ENCODE measurements around the gene GHR. TPM values are rescaled to one million over a fixed set of nuclear protein-coding genes. Genes with fewer than 3 reads are reported as not detected.
"Not testable (repeated sequence)": the region's sequence is repeated elsewhere in the genome, so short reads cannot be mapped to it uniquely, and the experiment has no call there.

The GHR gene
- polyA plus RNA-seq, 12 donors, result 5.7 to 30.4 (median 22.0) TPM; not detected in 1

DNA sequence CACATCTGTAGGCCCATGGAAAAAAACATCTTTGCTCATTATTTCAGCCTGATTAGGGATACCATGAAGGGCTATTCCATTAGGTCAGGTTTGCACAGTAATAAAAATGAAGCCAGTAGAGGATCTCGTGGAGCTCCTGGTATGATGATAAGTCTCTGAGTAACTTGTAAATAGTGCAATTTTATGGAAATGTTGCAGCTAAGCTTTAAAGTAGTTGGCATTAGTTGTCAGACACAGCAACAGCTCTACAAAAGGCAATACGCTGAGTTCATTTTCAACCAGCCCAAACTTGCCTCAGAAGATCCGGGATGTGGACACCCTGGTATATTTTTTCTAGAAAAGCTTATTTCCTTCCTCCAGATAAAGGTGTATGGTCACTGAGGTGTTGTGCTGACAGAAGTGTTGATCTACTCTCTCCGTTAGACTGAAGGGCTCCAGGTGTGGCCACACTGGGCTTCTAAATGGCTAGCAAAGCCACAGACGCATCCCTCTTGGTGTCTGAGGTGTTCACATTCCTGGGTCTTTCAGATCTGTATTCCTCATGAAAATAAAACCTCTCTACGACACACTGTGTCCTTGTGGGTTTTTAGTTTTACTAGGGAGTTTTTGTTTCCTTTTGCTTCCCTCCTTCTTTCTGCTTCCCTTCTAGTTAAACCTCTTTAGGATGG lies 141.6 kb downstream of the GHR start:
- DNase-seq, result no peak

DNA sequence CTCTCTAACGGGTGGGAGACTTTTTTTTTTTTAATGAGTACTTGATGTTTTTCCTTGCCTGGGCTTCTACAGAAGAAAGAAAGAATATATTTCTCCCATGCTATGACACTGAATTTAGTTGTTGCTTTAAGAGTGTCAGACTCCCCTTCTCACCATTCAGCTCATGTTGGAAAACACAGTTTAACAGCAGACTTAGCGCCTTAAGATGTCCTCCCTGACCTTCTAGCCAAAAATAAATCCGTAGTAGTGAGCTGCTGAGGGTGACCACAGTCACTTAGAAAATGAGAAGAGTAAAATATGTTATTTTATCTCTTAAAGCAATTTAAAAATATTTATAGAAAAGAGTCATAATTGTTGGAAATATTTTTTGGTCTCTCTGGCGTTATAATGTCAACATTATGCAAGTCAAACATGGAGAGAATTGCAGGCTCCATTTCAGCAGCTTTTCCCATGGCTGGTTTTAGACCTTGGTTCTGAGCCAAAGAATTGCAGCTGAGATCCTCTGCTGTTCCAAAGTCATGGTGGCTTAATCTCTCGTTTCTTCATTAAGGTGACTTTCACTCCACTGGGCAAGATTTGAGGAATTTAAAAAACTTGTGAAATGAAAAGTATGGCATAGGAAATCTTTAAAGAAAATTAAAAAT lies 143.5 kb downstream of the GHR start:
- peak; percentile 76 for DNase-seq

DNA sequence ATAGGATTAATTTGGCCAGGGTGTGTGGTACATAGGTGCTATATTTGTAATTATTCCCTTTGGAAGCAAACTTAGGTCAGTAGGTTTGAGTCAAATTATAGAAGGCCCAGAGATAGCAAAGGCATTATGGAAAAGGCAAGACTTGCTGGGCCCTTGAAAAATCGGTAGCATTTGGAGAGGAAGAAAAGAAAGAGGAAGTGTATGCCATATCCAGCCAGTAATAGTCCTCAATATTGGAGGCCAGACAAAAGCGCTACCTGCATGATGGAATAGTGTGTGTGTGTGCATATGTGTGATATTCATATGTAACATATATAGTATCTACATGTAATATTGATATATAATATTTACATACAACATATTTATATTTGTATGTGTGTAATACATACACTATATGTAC lies 146.1 kb downstream of the GHR start:
- no peak for DNase-seq

DNA sequence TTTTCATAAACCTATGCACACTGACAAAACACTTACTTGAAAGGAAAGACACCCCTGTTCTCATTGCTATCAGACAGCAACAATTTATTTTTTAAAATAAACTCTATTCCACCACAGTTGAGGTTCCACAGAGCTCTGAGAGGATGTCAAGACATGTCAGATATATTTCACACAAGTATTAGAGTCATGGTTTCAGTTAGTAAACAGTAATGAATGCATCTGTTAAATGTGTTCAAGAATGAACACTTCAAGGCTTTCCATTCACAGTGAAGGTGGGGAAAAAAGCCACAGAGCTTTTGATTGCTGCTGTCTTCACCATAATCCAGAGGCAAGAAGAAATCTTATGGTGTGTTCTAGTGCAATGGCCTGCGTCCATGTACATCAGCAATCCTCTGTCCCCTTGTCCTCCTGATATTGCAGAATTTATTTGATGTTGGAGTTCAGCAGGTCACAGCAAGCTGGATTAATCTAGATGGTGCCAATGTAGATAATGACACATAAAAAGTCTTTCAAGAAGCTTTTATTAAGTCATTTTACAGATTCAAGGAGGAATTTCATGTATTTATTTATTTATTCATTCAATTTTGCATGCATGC lies 146.8 kb downstream of the GHR start:
- no peak for DNase-seq

DNA sequence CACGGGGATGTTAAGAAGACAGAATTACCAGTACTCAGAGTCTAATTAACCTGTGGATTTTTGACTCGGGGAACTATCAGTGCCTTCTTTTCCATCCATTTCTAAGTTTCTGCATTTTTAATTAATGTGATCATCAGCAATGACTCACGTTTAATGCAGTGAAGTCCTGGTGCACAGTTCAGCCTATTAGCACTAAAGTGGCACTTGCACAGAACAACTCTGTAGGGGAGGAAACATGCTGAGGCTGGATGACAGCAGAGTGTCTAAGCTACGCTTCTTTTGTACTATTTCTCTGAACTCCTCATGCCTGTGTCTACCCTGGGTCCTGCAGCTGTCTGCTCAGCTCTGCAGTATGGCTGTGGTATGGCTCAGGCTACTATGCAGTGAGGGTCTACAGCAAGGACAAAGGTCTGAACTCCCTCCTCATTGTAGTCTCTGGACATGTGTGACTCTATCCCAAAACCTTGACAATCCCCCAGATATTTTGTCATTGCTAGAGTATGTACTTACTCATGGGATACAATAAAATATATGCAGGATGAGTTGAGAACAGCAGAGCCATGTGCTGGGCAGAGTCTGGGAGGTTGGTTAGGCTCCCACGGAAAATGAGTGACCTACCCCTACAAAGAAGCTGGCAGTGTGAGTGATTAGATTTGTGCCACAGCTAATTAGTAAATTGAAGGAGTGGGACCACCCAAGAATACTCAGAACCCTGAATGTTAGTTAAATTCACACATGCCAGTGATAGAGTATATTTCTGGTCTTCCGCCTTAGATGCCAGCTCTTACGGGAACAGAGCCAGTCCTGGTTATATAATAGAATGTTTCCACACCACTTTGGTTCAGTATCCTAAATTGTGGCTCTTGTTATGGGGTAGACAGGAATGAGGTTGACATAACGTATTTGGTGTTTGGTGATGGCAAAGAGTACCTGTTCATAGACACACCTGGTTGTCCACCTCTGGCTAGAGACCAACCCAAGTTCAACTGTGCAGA lies 148.0 kb downstream of the GHR start:
- no peak for DNase-seq

DNA sequence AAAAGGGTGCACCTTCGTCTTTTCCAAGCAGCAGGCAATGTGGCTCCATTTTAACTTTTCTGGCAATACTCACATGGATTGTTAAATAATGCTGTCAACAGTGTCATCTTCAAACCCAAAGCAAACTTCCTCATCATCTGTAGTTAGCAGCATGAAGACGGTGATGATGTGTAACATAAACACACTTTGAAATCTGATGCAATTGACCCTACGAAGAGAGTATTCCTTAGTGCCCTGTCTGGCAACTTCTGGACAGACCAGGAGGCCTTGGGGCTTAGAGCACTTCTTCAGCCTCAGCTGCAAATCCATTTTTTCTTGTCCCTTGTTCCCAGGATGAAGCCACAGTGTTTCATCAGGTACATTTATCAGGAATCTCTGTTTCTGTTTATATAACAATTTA lies 149.1 kb downstream of the GHR start:
- no peak for DNase-seq

DNA sequence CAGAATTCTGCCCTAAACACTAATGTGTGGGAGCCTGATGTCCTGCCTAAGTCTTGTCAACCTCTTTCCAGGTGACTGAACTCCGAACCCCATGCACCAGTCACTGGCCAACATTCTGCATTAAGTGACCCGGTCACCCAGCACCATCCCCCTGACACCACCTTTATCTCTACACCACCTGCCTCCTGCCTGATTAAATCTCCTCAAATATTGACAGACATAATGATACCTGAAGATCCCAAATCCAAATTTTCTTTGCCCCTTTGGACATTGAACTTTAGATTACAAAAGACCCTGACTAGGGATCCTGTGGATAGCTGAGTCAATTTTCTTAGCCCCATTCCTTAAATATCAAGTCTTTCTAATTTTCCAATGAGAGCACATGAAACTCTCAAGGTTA lies 150.1 kb downstream of the GHR start:
- no peak for DNase-seq

DNA sequence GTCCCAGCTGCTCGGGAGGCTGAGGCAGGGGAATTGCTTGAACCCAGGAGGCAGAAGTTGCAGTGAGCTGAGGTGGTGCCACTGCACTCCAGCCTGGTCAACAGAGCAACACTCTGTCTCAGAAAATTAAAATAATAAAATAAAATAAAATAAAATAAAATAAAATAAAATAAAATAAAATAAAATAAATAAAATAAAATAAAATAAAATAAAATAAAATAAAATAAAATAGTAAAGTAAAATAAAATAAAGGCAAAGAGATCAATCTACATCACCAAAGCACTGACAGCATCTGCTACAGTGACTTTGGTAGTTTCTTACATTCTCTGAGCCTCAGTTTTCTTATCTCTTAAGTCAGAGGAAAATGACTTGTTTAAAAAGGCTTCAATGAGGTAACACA lies 152.7 kb downstream of the GHR start:
- DNase-seq, result not testable (repeated sequence)

DNA sequence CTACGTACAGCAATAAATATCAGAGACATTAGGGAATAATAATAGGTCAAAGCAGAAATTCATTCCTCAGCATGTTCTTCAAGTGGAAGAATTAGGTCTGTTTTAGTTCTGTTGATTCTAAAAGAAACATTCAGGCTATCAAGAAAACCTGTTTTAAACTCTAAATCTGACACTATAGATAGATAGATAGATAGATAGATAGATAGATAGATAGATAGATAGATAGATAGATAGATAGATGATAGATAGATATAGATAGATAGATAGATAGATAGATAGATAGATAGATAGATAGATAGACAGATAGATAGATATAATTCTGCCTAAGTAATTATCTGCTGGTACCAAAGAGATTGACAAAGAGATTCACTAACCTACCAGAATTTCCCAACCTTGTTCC lies 155.7 kb downstream of the GHR start:
- DNase-seq, result not testable (repeated sequence)

DNA sequence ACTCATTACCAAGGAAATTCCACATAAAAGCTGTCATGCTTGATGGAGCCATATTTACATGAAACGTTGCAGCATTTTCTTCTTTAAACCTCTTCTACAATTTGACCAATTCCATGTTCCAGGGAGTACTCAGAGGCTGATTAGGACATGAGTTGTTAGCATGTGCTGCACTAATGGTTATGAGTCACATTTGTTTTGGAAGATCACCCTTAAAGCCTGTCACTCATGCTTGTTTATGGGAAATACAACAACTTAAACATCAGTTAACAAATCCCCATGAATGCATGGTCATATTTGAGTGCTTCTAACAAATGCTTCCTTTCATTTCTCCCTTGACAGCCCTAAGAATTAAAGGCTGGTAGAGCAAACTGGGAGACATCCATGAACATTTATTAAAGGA lies 156.1 kb downstream of the GHR start:
- DNase-seq, result no peak

DNA sequence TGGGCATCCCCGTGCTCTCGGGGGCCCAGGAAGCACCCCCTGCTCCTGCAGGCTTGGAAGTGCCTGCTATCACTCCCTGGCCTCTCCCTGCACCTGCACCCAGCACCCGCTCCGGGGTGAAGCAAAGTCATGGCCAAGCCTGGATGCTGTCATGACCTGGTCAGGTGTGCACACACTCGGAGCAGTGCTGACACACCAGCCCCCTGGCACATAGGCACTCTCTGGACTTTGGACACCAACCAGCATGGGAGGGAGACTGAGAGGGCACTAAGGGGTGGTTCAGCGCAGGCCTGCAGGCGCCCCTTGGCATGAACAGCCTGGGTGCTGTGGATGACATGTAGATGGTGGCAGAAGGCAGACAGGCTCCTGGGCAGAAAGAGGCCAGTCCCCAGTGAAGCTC lies 158.6 kb downstream of the GHR start:
- no peak for DNase-seq

DNA sequence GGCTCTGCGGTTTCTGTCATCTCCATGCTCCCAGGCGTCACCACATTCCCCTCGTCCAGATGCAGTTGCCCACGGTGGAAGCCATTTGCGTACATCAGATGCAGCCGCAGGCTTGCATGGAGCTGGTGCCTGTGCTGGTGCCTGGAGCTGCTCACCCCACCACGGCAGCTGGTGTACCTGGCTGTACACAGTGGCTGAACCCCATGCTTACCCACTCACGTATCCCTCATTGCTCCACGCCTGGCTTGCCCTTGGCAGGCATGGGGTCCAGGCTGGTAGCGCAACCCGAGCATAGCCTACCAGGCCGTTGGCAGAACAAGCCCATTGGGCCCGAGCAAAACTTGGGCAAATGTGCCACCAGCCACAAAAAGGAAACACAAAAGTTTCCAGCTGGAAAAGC lies 159.5 kb downstream of the GHR start:
- DNase-seq, result no peak

DNA sequence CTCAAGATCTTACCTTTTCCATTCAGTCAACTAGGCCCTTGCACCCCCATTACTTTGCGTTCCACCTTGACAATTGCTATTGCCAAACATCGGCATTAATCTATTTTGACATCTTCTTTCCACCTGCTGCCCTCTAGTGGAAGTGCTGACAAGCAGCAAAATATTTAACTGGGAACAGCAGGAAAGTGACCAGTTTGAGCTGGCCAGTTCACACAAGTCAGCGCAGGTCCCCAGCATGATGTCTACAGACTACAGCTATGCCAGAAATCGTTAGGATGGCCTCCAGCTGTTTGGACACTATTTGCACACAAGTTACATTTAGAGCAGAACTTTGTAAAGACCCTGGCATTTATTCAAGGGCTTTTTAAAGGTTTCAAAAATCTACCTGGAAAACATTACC lies 160.1 kb downstream of the GHR start:
- DNase-seq, result peak; percentile 55

DNA sequence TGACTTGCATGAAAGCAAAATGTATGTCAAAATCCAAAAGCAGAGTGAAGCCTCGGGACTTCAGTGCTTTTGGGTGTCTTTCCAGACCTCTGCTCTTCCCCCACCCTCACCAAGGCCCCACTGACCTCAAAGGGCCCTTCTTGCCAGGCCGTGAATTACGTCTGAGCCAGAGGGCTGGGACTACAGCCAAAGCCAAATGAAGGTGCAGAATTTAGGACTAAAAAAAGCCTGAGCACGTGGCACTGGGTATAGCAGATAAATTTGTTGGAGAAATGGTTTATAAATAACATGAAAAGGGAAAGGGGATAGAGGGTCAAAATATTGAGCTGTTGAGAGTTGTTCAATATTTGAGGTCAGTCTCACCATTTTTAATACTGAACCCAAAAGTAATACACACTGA lies 163.4 kb downstream of the GHR start:
- DNase-seq, result no peak

DNA sequence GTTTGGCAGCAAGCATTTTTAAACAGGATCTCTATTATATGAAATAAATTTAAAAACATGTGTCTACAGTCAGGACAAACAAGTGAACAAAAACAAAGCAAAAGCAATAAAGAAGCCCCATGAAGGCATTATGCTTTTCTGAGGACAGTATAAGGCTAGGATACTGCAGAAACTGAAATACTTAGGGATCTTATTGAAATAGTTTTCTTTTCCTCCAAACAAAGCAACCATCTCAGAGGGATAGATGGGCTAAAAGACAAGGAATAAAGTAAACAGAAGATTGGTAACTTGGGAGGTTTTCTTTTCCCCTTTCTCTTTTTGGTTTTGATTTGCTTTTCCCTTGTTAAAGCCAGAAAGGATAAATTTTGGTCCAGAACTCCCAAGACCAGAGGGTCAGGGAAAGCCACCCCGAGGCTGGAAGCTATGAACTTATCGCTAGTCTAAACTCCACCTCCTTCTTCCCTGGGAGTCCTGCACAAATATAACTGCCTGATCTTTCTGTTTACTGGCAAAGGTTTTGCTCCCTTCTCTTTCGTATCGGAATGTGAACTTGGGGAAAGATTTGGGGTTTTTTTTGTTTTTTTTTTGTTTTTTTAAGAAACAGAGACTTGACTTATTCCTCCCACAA lies 164.0 kb downstream of the GHR start:
- DNase-seq, result no peak

DNA sequence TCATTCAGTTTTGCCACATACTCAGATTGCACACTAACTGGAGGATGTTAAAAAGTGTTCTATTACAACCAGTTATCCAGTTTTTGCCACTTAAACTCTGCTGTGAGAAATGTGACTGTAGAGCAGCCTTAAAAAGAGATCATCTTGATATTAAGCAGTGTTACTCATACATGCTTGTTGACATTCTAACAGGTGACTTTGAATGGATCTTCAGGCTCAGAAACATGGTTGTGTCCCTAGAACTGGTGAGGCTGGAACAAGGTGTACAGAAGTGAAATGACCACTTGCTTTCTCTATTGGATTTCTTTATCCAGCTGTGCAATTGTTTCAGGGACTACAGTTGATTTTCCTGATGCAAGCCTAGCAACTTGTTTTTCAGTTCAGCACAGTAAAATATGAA lies 167.3 kb downstream of the GHR start:
- DNase-seq, result no peak

DNA sequence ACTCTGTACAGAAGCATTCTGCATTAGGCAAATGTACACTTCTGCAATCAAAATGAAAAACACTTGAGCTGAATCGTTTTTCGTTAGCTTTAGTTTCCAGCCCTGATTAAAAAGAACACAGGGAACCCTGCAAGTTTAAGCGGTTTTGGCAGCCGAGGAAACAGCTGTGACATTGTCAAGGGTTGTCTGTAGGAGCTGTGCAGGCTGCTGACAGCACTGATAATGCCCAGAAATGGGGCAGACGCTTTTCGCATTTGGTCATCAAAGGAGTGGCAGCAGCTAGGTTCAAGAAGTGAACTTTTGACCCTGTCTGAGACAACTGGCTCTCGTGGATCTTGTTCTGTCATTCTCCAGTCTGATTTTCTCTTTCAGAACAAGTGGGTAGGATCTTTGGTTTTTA lies 167.8 kb downstream of the GHR start:
- peak; percentile 49 for DNase-seq

DNA sequence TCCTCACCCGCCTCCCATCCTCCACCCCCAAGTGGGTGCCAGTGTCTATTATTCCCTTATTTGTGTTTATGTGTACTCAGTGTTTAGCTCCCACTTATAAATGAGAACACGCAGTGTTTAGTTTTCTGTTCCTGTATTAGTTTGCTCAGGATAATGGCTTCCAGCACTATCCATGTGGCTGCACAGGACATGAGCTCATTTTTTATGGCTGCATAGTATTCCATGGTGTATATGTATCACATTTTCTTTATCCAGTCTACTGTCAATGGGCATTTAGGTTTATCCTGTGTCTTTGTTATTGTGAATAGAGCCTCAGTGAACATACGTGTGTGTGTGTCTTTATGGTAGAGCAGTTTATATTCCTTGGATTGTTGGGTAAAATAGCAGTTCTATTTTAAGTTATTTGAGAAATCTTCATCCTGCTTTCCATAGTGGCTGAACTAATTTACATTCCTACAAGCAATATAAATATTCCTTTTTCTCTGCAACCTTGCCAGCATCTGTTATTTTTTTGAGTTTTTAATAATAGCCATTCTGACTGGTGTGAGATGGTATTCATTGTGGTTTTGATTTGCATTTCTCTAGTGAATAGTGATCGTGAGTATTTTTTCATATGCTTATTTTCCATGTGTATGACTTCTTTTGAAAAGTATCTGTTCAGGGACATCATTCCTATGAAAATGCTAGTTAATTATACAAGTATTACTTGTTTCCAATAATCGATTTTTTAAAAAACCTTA lies 169.3 kb downstream of the GHR start:
- DNase-seq, result no peak

DNA sequence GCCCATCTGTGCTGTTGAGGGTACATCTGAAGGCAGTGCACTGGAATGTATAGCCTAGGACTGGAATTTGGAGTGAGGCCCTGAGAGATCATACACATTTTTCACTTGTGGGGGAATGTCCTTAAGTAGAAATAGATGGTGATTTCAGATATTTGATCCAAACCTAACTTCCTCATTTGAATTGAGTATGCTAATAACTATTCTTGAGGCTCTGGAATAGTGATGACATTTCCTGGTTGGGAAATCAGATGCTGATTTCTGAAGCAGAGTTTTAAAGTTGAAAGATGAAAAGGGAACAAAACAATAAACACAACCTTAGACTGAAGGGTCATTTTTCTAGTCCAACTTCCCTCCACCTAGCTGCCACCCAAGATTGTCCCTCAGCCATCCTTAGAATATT lies 170.4 kb downstream of the GHR start:
- no peak for DNase-seq

DNA sequence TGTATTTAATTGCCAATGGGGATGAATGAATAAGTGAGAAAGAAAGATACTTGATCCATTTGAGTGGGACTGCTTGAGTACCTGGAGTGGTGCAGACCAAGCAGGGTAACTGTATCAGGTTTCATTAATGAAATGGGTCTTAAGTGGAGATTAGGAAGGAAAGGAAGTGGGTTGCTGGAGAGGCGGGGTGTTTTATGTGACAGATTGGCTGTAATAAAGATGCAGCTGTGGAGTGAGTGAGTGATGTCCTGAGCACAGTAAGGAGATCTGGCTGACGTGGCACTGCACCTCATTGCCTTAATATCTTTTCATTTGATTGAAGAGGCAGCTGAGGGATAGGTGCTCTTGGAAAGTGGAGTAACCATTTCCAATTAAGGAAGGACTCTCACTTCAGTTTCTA lies 172.4 kb downstream of the GHR start:
- DNase-seq, result no peak

DNA sequence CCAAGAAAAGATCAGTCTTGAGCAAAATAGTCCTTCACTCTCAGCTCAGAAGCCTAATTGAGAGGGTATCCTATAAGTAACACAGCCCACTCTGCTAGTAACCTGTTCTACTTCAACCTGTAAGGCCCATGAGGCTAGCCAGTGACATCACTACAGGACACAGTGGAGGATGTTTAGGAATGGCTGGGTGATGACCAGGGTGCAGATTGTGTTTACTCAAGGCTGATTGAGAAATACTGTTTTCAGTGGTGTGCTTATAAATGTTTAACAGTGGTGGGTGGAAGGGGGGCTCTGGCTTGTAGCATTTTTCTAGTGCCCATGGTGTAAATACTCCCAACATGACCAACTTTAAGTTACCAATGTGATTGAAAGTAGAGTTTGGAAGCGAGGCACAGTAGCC lies 173.6 kb downstream of the GHR start:
- DNase-seq, result no peak

Measured in muscle of arm (tissue), 12 donors.